ENCODE results near the gene CHST15.
"Not testable (repeated sequence)": the region's sequence is repeated elsewhere in the genome, so short reads cannot be mapped to it uniquely, and the experiment has no call there.

The CHST15 gene

DNA sequence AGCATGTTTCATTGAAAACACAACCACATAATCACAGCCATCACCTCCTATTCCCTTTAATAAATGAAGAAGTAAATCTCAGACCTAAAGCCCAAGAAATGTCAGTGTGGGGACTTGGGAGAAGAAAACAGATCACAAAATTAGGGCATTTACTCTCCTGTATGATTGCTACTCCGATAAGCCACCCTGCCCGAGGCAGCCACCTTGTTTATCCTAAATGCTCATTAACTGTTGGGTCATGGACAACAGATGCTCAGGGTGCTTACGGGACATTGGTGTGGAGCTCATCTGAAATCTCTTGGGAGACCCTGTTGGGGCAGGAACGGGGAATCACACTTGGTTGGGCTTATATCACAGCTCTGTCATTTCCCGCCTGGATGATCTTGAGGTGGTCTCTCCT is 17.5 kb upstream of the CHST15 start:
- Mint-ChIP-seq H3K4me1 (no peaks in the 10 kb centered on the region), H3K4me3 (no peak overlapping the region), H3K27ac (no peak overlapping the region), H3K9me3 (no peaks in the 10 kb centered on the region), H3K27me3 (peaks cover 45% of the 10 kb centered on the region)
- DNase-seq, result no peak
- ATAC-seq, result no peak

DNA sequence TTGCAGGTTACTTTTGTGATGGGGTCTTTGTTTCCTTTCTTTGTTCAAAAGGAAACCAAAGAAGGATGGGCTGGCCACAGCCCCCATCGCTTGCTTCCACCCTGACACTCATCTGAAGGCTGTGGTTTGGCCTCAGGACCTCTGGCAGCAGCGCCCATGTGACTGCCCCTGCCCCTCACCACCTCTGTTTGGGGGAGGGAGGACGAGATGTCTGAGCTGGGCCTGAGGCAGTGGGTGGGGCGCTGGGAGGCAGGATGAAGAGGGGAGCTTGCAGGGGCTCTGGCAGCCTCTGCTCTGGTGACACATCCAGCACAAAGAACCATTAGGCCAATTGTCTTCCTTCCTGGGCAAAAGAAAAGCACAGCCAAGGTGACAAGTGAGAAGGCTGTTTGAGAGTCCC is 15.9 kb upstream of the CHST15 start:
- ATAC-seq, result no peak
- Mint-ChIP-seq H3K4me3 (no peak overlapping the region), H3K4me1 (no peaks in the 10 kb centered on the region), H3K9me3 (no peaks in the 10 kb centered on the region), H3K27ac (peak overlapping the region in 1 of 2 donors; percentile 13), H3K27me3 (peaks cover 45% of the 10 kb centered on the region)
- DNase-seq, result no peak

DNA sequence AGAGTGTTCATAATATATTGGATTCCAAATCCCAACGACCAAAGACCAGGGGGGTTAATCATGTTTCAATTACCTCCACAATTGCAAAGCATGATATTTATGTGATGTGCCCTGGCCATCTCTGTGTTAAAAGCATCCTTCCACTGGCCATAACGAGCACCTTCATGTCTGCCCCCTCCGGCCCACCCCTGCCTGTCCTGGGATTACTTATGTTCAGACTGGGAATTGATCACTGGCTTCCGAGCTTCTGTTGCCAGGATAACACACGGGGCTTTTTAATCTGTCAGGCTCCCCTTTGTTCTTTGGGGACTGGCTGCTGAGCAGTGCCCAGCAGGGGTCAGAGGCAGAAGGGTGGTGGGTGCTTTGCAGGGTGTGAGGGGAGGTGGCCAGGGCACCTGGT is 13.7 kb upstream of the CHST15 start:
- H3K9me3 Mint-ChIP-seq, result no peaks in the 10 kb centered on the region

DNA sequence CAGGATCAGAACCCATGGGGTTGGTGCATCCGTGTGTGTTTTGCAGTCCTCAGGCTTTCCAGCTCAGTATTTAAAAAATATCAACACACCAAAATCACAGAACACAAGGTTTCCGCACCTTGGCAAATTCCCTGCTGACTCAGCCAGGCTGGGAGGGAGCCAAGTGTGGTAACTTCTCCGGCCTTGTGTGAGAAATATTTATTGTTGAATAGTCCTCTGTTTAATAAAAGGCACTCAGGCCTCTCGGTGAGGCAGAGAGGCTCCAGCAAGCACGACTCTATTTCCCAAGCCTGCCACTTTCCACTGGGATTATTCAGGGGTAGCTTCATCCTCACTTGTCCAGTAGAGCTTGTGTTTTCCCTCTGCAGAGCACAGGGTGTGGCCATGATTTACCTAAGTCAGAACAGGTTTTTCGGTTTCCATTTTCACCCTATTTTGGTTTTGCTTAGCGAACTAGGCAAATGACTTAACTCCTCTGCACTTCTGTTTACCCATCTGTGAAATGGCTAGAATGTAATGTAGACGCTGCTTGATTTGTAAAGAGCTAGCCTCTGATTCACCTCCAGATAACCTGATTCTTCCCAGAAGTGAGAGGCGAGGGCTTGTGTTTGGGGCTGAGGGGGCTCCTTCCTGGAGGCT is 13.0 kb upstream of the CHST15 start:
- Mint-ChIP-seq H3K4me1 (no peaks in the 10 kb centered on the region), H3K27ac (no peak overlapping the region), H3K27me3 (peaks cover 45% of the 10 kb centered on the region), H3K9me3 (no peaks in the 10 kb centered on the region), H3K4me3 (no peak overlapping the region)
- no peak for DNase-seq
- ATAC-seq, result no peak

More for the DNA sequence above, 13.7 kb upstream of the CHST15 start:
- H3K27ac Mint-ChIP-seq, result no peak overlapping the region
- H3K27me3 Mint-ChIP-seq, result peaks cover 45% of the 10 kb centered on the region
- DNase-seq (no peak), ATAC-seq (no peak)
- H3K4me3 Mint-ChIP-seq, result no peak overlapping the region
- no peaks in the 10 kb centered on the region for H3K4me1 Mint-ChIP-seq

DNA sequence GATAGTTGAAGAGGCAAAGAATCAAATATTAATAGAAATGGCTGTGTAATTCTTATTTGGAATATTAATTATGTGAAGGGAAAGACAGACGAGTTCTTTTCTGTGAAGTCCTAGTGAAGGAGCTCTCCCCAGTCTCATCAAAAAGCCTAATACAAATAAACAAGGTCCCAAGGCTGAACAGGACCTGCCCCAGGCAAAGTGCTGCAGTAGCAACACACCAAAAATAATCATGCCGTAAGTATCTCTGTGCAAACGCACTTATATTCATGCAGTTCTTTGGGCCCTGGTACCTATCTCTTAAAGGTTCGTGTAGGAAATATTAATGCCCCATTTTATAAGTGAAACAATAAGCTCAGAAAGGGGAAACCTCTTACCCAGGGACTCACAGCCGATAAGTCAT is 12.2 kb upstream of the CHST15 start:
- no peaks in the 10 kb centered on the region for H3K4me1 Mint-ChIP-seq
- H3K27ac Mint-ChIP-seq, result no peak overlapping the region
- no peaks in the 10 kb centered on the region for H3K9me3 Mint-ChIP-seq
- peaks cover 38% of the 10 kb centered on the region for H3K27me3 Mint-ChIP-seq
- ATAC-seq (no peak), DNase-seq (no peak)
- no peak overlapping the region for H3K4me3 Mint-ChIP-seq

DNA sequence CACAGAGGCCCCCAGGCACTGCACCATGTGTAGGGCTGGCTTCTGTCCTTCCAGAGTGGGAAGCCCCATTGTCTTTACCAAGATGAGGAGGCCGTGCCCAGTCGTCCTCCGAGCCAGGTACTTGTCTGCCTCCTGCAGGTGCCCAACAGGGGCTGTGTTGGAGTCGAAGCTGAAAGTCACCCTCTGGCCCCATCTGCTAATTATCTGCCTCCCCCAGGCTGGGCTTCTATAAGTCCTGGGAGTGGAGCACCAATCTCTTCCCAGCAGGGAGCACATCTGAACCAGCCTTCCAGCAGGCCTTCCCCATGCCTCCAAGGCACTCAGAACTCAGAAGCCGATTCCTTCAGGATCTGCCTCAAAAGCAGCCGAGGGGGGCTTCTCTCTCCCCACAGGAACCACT is 11.6 kb upstream of the CHST15 start:
- DNase-seq (no peak), ATAC-seq (no peak)
- Mint-ChIP-seq H3K4me1 (no peaks in the 10 kb centered on the region), H3K27ac (no peak overlapping the region), H3K4me3 (no peak overlapping the region), H3K27me3 (peaks cover 33% of the 10 kb centered on the region), H3K9me3 (peaks cover 0 to 3% of the 10 kb centered on the region in 2 donors)

DNA sequence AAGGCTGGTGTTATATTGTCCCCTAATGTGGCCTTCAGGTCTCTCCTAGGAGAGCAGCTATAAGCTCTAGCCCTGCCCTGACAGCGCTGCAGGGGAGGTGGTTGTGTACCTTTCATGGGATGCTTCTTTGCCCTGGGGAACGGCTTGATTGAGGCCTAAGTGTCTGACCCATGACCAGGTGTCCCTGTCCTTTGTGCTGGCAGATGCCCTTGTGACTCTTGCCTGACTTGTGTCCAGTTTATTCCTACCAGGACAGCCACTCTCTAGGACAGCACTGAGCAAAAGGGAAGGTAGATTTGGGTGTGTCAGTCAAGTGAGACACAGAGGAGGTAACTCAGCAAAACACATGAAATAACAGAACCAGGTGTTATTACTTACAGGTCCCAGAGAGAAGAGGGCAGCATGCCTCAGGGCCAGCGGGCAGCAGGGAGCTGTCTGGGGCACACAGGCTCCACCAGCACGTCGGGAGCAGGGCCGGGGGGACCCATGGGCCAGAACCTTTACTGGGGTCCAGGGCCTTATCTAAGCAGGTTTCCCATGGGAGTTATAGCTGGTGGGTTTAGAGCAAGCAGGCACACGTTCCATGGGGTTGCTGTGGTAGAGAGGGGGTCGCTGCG is 10.7 kb upstream of the CHST15 start:
- Mint-ChIP-seq H3K4me1 (peaks cover 7% of the 10 kb centered on the region), H3K4me3 (no peak overlapping the region), H3K27me3 (peaks cover 31% of the 10 kb centered on the region), H3K9me3 (peaks cover 0 to 6% of the 10 kb centered on the region in 2 donors), H3K27ac (peak overlapping the region in 1 of 2 donors; percentile 19)
- DNase-seq, result no peak
- peak; percentile 26 for ATAC-seq

DNA sequence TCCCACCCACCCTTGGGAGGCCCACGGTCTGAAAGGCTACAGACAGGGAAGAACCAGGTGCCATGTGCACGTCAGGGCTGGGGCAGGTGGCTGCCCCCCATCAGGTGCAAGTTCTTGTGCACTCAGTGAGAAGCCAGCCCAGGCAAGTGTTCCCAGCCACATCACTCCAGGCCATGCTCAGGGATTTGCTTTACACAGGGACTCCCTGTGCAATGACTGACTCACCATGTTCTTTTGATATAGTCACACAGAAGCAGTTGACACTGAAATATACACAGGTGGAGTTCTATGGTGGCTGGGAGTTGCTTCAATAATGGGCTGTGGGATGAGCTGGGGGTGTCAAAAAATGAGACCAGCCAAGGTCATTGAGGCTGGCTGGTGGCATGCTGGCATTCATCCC is 8.0 kb upstream of the CHST15 start:
- H3K4me1 Mint-ChIP-seq, result peaks cover 7% of the 10 kb centered on the region
- peaks cover 22% of the 10 kb centered on the region for H3K27me3 Mint-ChIP-seq
- no peak overlapping the region for H3K4me3 Mint-ChIP-seq
- DNase-seq, result no peak
- peaks cover 0 to 6% of the 10 kb centered on the region in 2 donors for H3K9me3 Mint-ChIP-seq
- H3K27ac Mint-ChIP-seq, result no peak overlapping the region
- ATAC-seq, result no peak

DNA sequence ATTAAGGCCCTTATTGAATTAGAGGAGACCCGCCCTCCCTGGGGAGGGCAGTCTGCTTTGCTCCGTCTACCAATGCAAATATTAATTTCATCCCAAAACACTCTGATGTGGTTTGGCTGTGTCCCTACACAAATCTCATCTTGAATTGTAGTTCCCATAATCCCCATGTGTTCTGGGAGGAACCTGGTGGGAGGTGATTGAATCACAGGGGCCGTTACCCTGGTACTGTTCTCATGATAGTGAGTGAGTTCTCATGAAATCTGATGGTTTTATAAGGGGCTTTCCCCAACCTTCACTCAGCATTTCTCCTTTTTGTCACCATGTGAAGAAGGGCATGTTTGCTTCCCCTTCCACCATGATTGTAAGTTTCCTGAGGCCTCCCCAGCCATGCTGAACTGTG is 7.3 kb upstream of the CHST15 start:
- H3K27ac Mint-ChIP-seq, H3K4me1 Mint-ChIP-seq, DNase-seq, ATAC-seq, H3K4me3 Mint-ChIP-seq, H3K9me3 Mint-ChIP-seq: not testable (repeated sequence)
- peaks cover 24% of the 10 kb centered on the region for H3K27me3 Mint-ChIP-seq

DNA sequence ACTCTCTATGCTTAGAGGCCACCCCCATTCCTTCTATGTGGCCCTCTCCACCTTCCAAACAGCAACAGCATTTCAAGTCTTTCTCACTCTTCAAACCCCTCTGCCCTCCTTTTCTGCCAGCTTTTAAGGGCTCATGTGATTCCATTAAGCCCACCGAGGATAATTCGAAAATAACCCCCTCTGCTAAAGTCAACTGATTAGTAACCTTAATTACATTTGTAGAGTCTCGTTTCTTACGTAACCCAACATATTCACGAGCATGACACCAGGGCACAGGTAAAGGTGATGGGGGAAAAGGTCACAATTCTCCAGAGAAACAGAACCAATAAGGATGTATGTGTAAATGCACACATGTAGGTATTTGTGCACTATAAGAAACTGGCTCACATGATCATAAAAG is 6.7 kb upstream of the CHST15 start:
- Mint-ChIP-seq H3K27me3 (peaks cover 30% of the 10 kb centered on the region), H3K4me1 (peaks cover 7% of the 10 kb centered on the region), H3K27ac (no peak overlapping the region), H3K9me3 (peaks cover 0 to 6% of the 10 kb centered on the region in 2 donors), H3K4me3 (no peak overlapping the region)
- DNase-seq (no peak), ATAC-seq (no peak)

DNA sequence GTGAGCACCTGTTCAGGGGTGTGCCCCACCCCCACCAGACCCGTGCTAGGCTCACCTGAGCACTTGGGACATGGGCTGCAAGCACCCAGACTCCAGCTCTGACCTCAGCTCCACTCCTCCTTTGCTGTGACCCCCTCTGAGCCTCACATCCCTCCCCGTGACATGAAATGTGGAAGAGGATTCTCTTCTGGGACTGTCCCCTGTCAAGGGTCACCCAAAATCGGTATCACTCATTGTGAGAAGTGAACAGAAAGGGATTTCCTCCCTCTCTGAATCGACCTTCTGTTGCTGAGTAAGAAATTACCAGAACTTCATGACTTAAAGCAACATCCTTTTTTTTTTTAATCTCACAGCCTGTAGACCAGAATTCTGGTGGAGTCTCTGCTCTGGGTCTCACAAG is 6.2 kb upstream of the CHST15 start:
- DNase-seq (no peak), ATAC-seq (no peak)
- Mint-ChIP-seq H3K4me1 (peaks cover 7% of the 10 kb centered on the region), H3K4me3 (no peak overlapping the region), H3K27me3 (peaks cover 35% of the 10 kb centered on the region), H3K9me3 (peaks cover 0 to 6% of the 10 kb centered on the region in 2 donors), H3K27ac (no peak overlapping the region)

DNA sequence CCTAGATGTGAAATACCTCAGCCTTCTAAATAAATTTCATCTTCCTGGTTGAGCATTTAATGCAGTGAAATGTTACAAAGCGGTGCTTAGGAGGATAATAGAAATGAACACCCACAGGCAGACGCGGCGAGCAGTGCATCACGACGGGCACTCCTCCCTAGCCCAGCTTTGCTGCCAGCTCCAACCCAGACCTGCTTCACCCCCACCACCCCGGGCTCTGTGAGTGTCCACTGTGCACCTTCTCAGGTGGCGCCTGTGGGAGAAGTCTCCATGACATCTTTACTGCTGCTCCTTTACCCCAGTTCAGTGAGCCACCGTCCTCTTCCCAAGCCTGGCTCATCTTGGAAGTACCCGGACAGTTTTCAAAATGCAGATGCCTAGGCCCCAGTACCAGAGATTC is 5.2 kb upstream of the CHST15 start:
- Mint-ChIP-seq H3K27me3 (peaks cover 45% of the 10 kb centered on the region), H3K4me3 (no peak overlapping the region), H3K9me3 (peaks cover 0 to 6% of the 10 kb centered on the region in 2 donors), H3K27ac (no peak overlapping the region), H3K4me1 (peaks cover 7% of the 10 kb centered on the region)
- no peak for DNase-seq
- no peak for ATAC-seq

DNA sequence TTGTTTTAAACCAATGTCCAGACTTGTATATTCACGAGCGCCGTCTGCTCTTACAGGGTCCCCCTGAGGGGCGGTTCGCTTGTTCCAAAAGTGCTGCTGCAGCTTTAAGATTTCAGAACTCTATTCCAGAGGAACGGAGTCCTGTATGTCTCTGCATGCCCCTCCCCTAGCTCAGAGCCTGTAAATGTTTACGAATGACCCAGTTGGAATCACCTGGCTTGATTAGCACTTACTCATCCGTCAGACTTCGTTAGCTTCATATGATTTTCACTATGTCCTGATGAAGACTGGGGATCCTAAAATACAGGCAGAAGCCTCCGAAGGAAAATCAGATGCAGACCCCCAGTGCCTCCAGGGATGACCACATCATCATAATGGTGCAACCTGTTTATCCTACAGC is 4.5 kb upstream of the CHST15 start:
- Mint-ChIP-seq H3K4me3 (no peak overlapping the region), H3K27ac (no peak overlapping the region)
- no peak for ATAC-seq

DNA sequence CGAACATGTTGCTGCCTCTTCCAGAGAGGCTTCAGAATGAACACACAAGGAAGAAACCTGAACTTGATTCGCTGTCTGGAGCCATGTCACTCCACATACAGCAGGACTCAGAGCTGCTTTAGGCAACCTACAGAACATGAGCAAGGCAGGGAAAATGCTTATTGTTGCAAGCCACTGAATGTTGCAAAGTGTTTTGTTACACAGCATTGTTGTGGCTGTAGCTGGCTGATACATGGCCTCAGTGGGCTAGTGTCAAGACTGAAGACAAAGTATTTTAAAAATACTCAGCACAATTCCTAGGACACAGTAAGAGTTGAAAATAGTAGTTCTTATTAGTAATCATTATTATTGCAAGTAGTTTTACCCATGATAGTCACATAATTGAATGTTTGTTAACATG is 3.1 kb upstream of the CHST15 start:
- Mint-ChIP-seq H3K9me3 (peaks cover 0 to 6% of the 10 kb centered on the region in 2 donors), H3K4me1 (peaks cover 19% of the 10 kb centered on the region), H3K4me3 (no peak overlapping the region), H3K27me3 (peaks cover 61% of the 10 kb centered on the region), H3K27ac (no peak overlapping the region)
- DNase-seq (no peak), ATAC-seq (no peak)

More for the DNA sequence above, 4.5 kb upstream of the CHST15 start:
- DNase-seq, result no peak
- Mint-ChIP-seq H3K4me1 (peaks cover 7% of the 10 kb centered on the region), H3K9me3 (peaks cover 0 to 6% of the 10 kb centered on the region in 2 donors), H3K27me3 (peaks cover 48% of the 10 kb centered on the region)

DNA sequence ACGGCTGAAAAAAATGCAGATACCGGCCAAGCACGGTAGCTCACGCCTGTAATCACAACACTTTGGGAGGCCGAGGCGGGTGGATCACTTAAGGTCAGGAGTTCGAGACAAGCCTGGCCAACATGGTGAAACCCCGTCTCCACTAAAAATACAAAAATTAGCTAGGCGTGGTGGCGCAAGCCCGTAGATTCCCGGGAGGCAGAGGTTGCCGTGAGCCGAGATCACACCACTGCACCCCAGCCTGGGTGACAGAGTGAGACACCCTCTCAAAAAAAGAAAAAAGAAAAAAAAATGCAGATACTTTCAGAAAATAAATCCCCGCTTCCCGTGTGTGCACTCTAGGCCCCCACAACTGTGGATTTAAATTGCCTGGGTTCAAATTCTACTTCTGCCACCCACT is 2.4 kb upstream of the CHST15 start:
- not testable (repeated sequence) for H3K4me3 Mint-ChIP-seq, ATAC-seq
- peaks cover 68% of the 10 kb centered on the region for H3K27me3 Mint-ChIP-seq

DNA sequence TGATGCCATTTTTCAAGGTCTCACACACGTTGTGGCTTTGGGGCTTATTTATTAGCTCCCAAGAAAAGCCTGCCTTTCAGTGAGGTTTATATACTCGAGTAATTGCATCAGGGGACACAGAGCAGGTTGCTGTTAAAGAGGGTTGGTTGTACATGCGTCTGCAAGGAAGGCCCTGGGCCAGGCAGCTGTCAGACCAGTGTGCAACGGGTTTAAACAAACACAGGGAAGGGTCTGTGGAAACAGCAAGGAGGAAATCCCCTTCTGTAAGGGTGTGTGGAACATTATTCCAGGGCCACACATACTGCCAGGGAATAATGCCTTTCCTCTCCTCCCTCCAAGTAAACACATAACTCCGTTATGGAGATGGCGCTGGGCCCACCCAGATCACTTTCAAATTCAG is 1.7 kb upstream of the CHST15 start:
- no peak overlapping the region for H3K4me3 Mint-ChIP-seq
- peaks cover 75% of the 10 kb centered on the region for H3K27me3 Mint-ChIP-seq
- DNase-seq (no peak), ATAC-seq (no peak)
- H3K4me1 Mint-ChIP-seq, result peaks cover 24% of the 10 kb centered on the region
- no peak overlapping the region for H3K27ac Mint-ChIP-seq
- peaks cover 0 to 4% of the 10 kb centered on the region in 2 donors for H3K9me3 Mint-ChIP-seq

More for the DNA sequence above, 2.4 kb upstream of the CHST15 start:
- H3K27ac Mint-ChIP-seq, H3K9me3 Mint-ChIP-seq, DNase-seq: not testable (repeated sequence)
- peaks cover 24% of the 10 kb centered on the region for H3K4me1 Mint-ChIP-seq

DNA sequence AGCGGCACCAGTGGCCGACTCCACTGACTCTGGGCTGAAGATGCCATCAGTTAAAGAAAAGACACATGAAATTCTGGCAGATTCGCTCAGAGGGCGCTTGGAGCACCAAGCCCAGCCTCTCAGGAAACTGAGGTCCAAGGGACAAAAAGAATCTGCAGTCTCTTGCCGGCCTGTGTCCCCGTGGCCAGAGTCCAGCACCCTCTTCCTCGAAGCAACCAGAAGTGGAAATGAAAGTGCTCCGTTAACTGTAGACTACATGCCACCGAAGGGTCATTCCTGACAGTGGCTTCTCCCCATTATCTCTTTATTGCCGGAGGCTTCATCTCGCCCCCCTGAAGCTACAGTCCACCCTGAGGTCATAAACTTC is 1.0 kb upstream of the CHST15 start:
- no peak overlapping the region for H3K27ac Mint-ChIP-seq

More for the DNA sequence above, 1.0 kb upstream of the CHST15 start:
- H3K27me3 Mint-ChIP-seq, result peaks cover 80% of the 10 kb centered on the region
- peaks cover 19% of the 10 kb centered on the region for H3K4me1 Mint-ChIP-seq
- ATAC-seq (no peak), DNase-seq (no peak)
- H3K4me3 Mint-ChIP-seq, result peak overlapping the region in 1 of 2 donors; percentile 10
- H3K9me3 Mint-ChIP-seq, result no peaks in the 10 kb centered on the region

Data from stimulated activated naive CD8-positive, alpha-beta T cell treated with anti-CD3 and anti-CD28 coated beads, Interleukin-15, amount 100 ng/mL, for 72 hours (primary cell).